ENCODE data around the gene HCFC1. TPM values are rescaled to one million over a fixed set of nuclear protein-coding genes. Genes with fewer than 3 reads are reported as not detected.
A peak's percentile ranks its signal among the peaks of the same experiment; 100 is the strongest.

HCFC1 gene
- total and polyA plus RNA-seq, 7 donors = 15.1 to 50.1 (median 33.1) TPM

- H3K4me1 ChIP-seq = no peaks in the 10 kb centered on the region
- TF ChIP-seq CTCF (IDR thresholded peaks at IDR 0.05) = peak; percentile 99
- WGBS, 3 donors = 19 to 35% (median 22%) methylated on average over 23 to 33 of the region's 33 CpGs
- H3K36me3 ChIP-seq (ENCODE audit: insufficient read depth in 1 of 2, low read depth in 1 of 2) = peaks cover 0 to 98% of the 10 kb centered on the region in 2 donors
- peak overlapping the region; percentile 55 for H3K27ac ChIP-seq
- H3K27me3 ChIP-seq (ENCODE audit: insufficient read depth in 3 of 3, low read length in 2 of 3) = no peaks in the 10 kb centered on the region
- intact Hi-C loops (cut with DNase I) = loop anchor here (1.0 to 5.0 kb wide), 4 partner anchors 189 to 996 kb away; partner anchors contain the start of gene PLXNB3 (in 2 of the 2)
- no peak overlapping the region for H3K4me3 ChIP-seq
- DNase-seq = peak; percentile 67 to 88
- no peaks in the 10 kb centered on the region for H3K9me3 ChIP-seq
- ATAC-seq = peak; percentile 73 to 86 (median 79)
Measured at GRCh38 chrX:153953342-153953830, 18.2 kb downstream of the HCFC1 start.

- Histone ChIP-seq H3K4me1 (no peaks in the 10 kb centered on the region), H3K4me3 (no peak overlapping the region), H3K27ac (peak overlapping the region; percentile 55), H3K9me3 (no peaks in the 10 kb centered on the region), H3K36me3 (ENCODE audit: insufficient read depth in 1 of 2, low read depth in 1 of 2) (peaks cover 0 to 96% of the 10 kb centered on the region in 2 donors), H3K27me3 (ENCODE audit: insufficient read depth in 3 of 3, low read length in 2 of 3) (no peaks in the 10 kb centered on the region)
- ATAC-seq = no peak
- 89 to 93% (median 92%) methylated on average over 26 to 32 of the region's 32 CpGs for WGBS, 3 donors
- no peak for TF ChIP-seq CTCF (IDR thresholded peaks at IDR 0.05)
- DNase-seq = no peak
- intact Hi-C loops (cut with DNase I) = loop anchor here (1.0 to 5.0 kb wide), 4 partner anchors 188 to 995 kb away; partner anchors contain the start of gene PLXNB3 (in 2 of the 2)
Measured at GRCh38 chrX:153952373-153953026, 19.1 kb downstream of the HCFC1 start.

GRCh38 chrX:153951683-153952372 is 19.8 kb downstream of the HCFC1 start:
- H3K9me3 ChIP-seq = no peaks in the 10 kb centered on the region
- TF ChIP-seq CTCF (IDR thresholded peaks at IDR 0.05) = no peak
- H3K4me1 ChIP-seq = no peaks in the 10 kb centered on the region
- no peak overlapping the region for H3K27ac ChIP-seq
- no peak overlapping the region for H3K4me3 ChIP-seq
- 91 to 95% (median 93%) methylated on average over 21 to 28 of the region's 28 CpGs for WGBS, 3 donors
- intact Hi-C loops (cut with DNase I) = loop anchor here (5.0 kb wide), 3 partner anchors 190 to 995 kb away; partner anchors contain the start of gene PLXNB3 (in 1 of the 2)
- H3K27me3 ChIP-seq (ENCODE audit: insufficient read depth in 3 of 3, low read length in 2 of 3) = no peaks in the 10 kb centered on the region
- no peak for ATAC-seq
- DNase-seq = no peak
- H3K36me3 ChIP-seq (ENCODE audit: insufficient read depth in 1 of 2, low read depth in 1 of 2) = peaks cover 0 to 90% of the 10 kb centered on the region in 2 donors

GRCh38 chrX:153950127-153950526 is 21.5 kb downstream of the HCFC1 start:
- Histone ChIP-seq H3K4me3 (no peak overlapping the region), H3K27me3 (ENCODE audit: insufficient read depth in 3 of 3, low read length in 2 of 3) (no peaks in the 10 kb centered on the region), H3K9me3 (no peaks in the 10 kb centered on the region), H3K36me3 (ENCODE audit: insufficient read depth in 1 of 2, low read depth in 1 of 2) (peaks cover 0 to 73% of the 10 kb centered on the region in 2 donors), H3K4me1 (no peaks in the 10 kb centered on the region), H3K27ac (no peak overlapping the region)
- no peak for TF ChIP-seq CTCF (IDR thresholded peaks at IDR 0.05)
- no peak for DNase-seq
- ATAC-seq = no peak
- intact Hi-C loops (cut with DNase I) = loop anchor here (5.0 kb wide), 3 partner anchors 188 to 993 kb away; partner anchors contain the start of gene PLXNB3 (in 1 of the 2)
- WGBS, 3 donors = 82 to 88% (median 86%) methylated on average over 14 to 19 of the region's 19 CpGs
